HepG2 (cell line): Measurements from ENCODE around the gene EYA2. TPM values are rescaled to one million over a fixed set of nuclear protein-coding genes. Genes with fewer than 3 reads are reported as not detected.
A peak's percentile ranks its signal among the peaks of the same experiment; 100 is the strongest.

Experiments used
- ATAC-seq: fragments of 200-7000 bp; cut with Tn5 transposase; 3 replicates; pipeline ENCODE4 v1.9.1; 2020; ENCODE audit warnings: mild to moderate bottlenecking, moderate library complexity
- BruUV-seq: library from RNA; stranded (reverse); fragments of 400-500 nt; replicated peaks from 2 replicates; lab custom pipeline; 2021; lab: Mats Ljungman, UMichigan
- CTCF ChIA-PET: fragments of 300-600 bp; formaldehyde crosslinking; extraction: SDS; loops from one replicate; lab custom pipeline; 2021; ENCODE audit warnings: low total read pairs, inconsistent platforms, low intra/inter-chr PET ratio; lab: Yijun Ruan, JAX
- POLR2A ChIA-PET: fragments of 350-600 bp; sonication (Branson Sonifier 250); formaldehyde crosslinking; loops from one replicate; lab custom pipeline; 2020; ENCODE audit warnings: antibody characterized with exemption, inconsistent platforms; lab: Yijun Ruan, JAX
- DNase-seq: peaks from one replicate; pipeline ENCODE4 v3.0.0-alpha.2; 2015; ENCODE audit warnings: low spot score
- FAIRE-seq: peaks from 3 replicates; lab custom pipeline; 2011; peaks lifted over from hg19 to GRCh38; lab: Jason Lieb, UNC
- H2AFZ ChIP-seq: one replicate; pipeline ENCODE4 v1.6.1; 2011; ENCODE audit warnings: low read length, inconsistent platforms
- H3K27ac ChIP-seq: fragments of 300-600 bp; 3 replicates; pipeline ENCODE4 v1.8.0; 2011; ENCODE audit warnings: mixed run types, mild to moderate bottlenecking, mixed read lengths, low read length, inconsistent platforms; ENCODE audit not compliant: insufficient read depth; ENCODE audit errors: extremely low read length
- H3K27me3 ChIP-seq, 2 experiments: fragments of 200-600 bp in 1 of 2; 2 replicates in 1 of 2; 3 replicates in 1 of 2; pipeline versions ENCODE4 v1.6.0 to v1.8.0; 2011; ENCODE audit warnings: low read length in 2 of 2, mild to moderate bottlenecking in 2 of 2, moderate library complexity in 2 of 2, inconsistent platforms in 1 of 2; ENCODE audit not compliant: insufficient read depth in 2 of 2, control insufficient read depth in 1 of 2
- H3K36me3 ChIP-seq, 2 experiments: fragments of 200-600 bp in 1 of 2; replicated peaks in 1 of 2; 2 replicates in 1 of 2; 3 replicates in 1 of 2; pipeline versions ENCODE4 v1.5.1 to v1.8.0; 2011; ENCODE audit warnings: low read length in 2 of 2, inconsistent platforms in 1 of 2; ENCODE audit not compliant: insufficient read depth in 2 of 2, control insufficient read depth in 1 of 2
- H3K4me1 ChIP-seq: 2 replicates; pipeline ENCODE4 v1.5.1; 2012; ENCODE audit warnings: low read length, inconsistent platforms; ENCODE audit not compliant: insufficient read depth
- H3K4me2 ChIP-seq: 2 replicates; pipeline ENCODE4 v1.6.0; 2011; ENCODE audit warnings: low read depth, low read length, inconsistent platforms
- H3K4me3 ChIP-seq, 3 experiments: fragments of 200-600 bp in 1 of 3; sonication (generic), shearing (Covaris generic) in 1 of 3; replicated peaks in 1 of 3; 2 replicates each; pipeline ENCODE4 v1.5.1; 2011 to 2016; ENCODE audit warnings: low read length in 3 of 3, inconsistent platforms in 2 of 3, low read depth in 2 of 3, mild to moderate bottlenecking in 2 of 3, control low read depth in 1 of 3, mixed read lengths in 1 of 3; ENCODE audit not compliant: insufficient read depth in 1 of 3
- H3K79me2 ChIP-seq: one replicate; pipeline ENCODE4 v1.6.1; 2011; ENCODE audit warnings: low read length, inconsistent platforms; ENCODE audit not compliant: insufficient read depth
- H3K9ac ChIP-seq: 2 replicates; pipeline ENCODE4 v1.6.0; 2011; ENCODE audit warnings: mild to moderate bottlenecking, low read depth, low read length, inconsistent platforms; ENCODE audit not compliant: insufficient read depth
- H3K9me3 ChIP-seq: 2 replicates; pipeline ENCODE4 v1.5.1; 2012; ENCODE audit warnings: mild to moderate bottlenecking, low read length
- H4K20me1 ChIP-seq: 2 replicates; pipeline ENCODE4 v1.6.0; 2011; ENCODE audit warnings: inconsistent platforms, mild to moderate bottlenecking, low read length, moderate library complexity; ENCODE audit not compliant: insufficient read depth
- CEBPB ChIP-seq: IDR thresholded peaks from 2 replicates; pipeline ENCODE4 v1.6.1; 2011; ENCODE audit warnings: low read depth, low read length, improper control_type of control experiment, borderline replicate concordance
- NFE2 ChIP-seq: sonication (generic); formaldehyde crosslinking; IDR thresholded peaks from 2 replicates; pipeline ENCODE4 v1.4.0; 2020; ENCODE audit warnings: missing genetic modification reagents
- POGK ChIP-seq: sonication (generic); formaldehyde crosslinking; conservative IDR thresholded peaks from 2 replicates; pipeline ENCODE4 v1.8.0; 2022; ENCODE audit warnings: mild to moderate bottlenecking, moderate library complexity, missing genetic modification reagents
- RNF219 ChIP-seq: sonication (generic); formaldehyde crosslinking; IDR thresholded peaks from 2 replicates; pipeline ENCODE4 v1.5.0; 2020; ENCODE audit warnings: mild to moderate bottlenecking, missing genetic modification reagents
- SKIL ChIP-seq: sonication (generic); formaldehyde crosslinking; IDR thresholded peaks from 2 replicates; pipeline ENCODE4 v1.8.0; 2022; ENCODE audit warnings: missing genetic modification reagents, mild to moderate bottlenecking, moderate library complexity, borderline replicate concordance
- ZBTB8A ChIP-seq: sonication (generic); formaldehyde crosslinking; IDR thresholded peaks from 2 replicates; pipeline ENCODE4 v1.4.0; 2020; ENCODE audit warnings: mild to moderate bottlenecking, low read depth, missing genetic modification reagents, borderline replicate concordance
- ZNF20 ChIP-seq: sonication (generic); formaldehyde crosslinking; IDR thresholded peaks from 2 replicates; pipeline ENCODE4 v1.4.0; 2020; ENCODE audit warnings: mild to moderate bottlenecking, moderate library complexity, missing genetic modification reagents
- ZNF75D ChIP-seq: sonication (generic); formaldehyde crosslinking; IDR thresholded peaks from 2 replicates; pipeline ENCODE4 v1.8.1; 2023; ENCODE audit warnings: missing genetic modification reagents, mild to moderate bottlenecking, borderline replicate concordance
- ZNF775 ChIP-seq: sonication (generic); formaldehyde crosslinking; IDR thresholded peaks from 2 replicates; pipeline ENCODE4 v1.4.0; 2020; ENCODE audit warnings: missing genetic modification reagents, mild to moderate bottlenecking, moderate library complexity, borderline replicate concordance
- ZNF782 ChIP-seq: sonication (generic); formaldehyde crosslinking; IDR thresholded peaks from 2 replicates; pipeline ENCODE4 v1.4.0; 2020; ENCODE audit warnings: missing genetic modification reagents, mild to moderate bottlenecking, borderline replicate concordance
- ZNF841 ChIP-seq: sonication (generic); formaldehyde crosslinking; IDR thresholded peaks from 2 replicates; pipeline ENCODE4 v1.8.1; 2023; ENCODE audit warnings: missing genetic modification reagents, borderline replicate concordance
- ZSCAN30 ChIP-seq: sonication (generic); formaldehyde crosslinking; IDR thresholded peaks from 2 replicates; pipeline ENCODE4 v1.5.0; 2020; ENCODE audit warnings: mild to moderate bottlenecking, missing genetic modification reagents
- WGBS: methylation state at CpG from one replicate; pipeline ENCODE4 v1.1.6; 2017; ENCODE audit warnings: low lambda C conversion rate; 5-methylcytosine and 5-hydroxymethylcytosine counted together
- in situ Hi-C: cut with HindIII; loops from 2 replicates; pipeline ENCODE4 v1.10.0; 2017; ENCODE audit warnings: low pct_unique_long_range_greater_than_20kb; ENCODE audit not compliant: extremely low pct_ligation_motif_present
- intact Hi-C: fragments of 100-400 bp; cut with micrococcal nuclease; formaldehyde crosslinking; loops from one replicate; pipeline ENCODE4 v1.10.0; 2022; ENCODE audit not compliant: unreplicated experiment
- polyA plus RNA-seq, 8 experiments: library from polyadenylated mRNA; depleted of rRNA in 3 of 8; stranded (reverse) in 7 of 8; unstranded in 1 of 8; fragments of >200 nt; fragmentation: Illumina TruSeq in 4 of 8; extraction: Trizol in 4 of 8; gene quantifications; 2 replicates each; pipeline versions ENCODE4 v1.2.1 to v1.2.3, GENCODE V29; 2011 to 2016; ENCODE audit warnings: low read depth in 4 of 8, missing spikeins in 1 of 8, mixed read lengths in 1 of 8; ENCODE audit not compliant: insufficient read depth in 1 of 8
- total RNA-seq, 5 experiments: library from RNA; depleted of rRNA; stranded (reverse); fragments of >200 nt; fragmentation: Illumina TruSeq; extraction: Trizol; gene quantifications; 2 replicates each; pipeline ENCODE4 v1.2.3, GENCODE V29; 2016; ENCODE audit warnings: low read depth in 1 of 5
- TF ChIP-seq, protein P1 (sequence below): sonication (generic); formaldehyde crosslinking; IDR thresholded peaks from 2 replicates; pipeline ENCODE4 v1.5.0; 2020; ENCODE audit warnings: missing genetic modification reagents, mild to moderate bottlenecking, borderline replicate concordance

The EYA2 gene
- total and polyA plus RNA-seq, 2 of the 13 experiments (the other 11 are each of a cell fraction or from before 2014, with no cell fraction given) = not detected

DNA sequence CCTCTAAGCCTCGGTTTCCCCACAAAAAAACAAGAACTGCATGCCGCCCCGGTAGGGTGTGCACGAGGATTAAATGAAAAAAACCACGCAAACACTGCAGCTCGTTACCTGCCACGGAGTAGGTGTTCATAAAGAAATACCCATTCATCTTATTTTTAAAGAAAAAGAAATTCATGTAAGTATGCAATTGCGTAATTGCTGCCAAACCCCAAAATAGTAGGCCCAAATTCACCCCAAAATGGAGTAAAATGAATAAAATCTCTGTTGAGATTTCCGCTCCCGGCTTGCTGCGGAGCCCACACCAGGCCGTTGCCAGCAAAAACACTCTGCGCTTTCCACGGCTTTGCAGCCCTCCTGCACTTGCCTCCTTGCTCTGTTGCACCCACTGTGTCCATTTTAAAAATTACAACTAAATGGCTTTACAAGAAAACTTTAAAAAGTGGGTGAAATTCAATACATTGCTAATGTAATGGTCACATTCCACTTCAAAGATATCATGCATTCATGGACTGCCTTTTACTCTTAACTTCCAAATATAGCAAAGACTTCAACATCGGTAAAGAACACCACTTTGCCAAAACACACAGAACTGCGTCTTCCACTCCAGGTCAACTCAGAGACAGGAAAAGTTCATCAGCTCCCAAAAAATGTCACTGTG, 336.9 kb downstream of the EYA2 start:
- Histone ChIP-seq H3K36me3 (peaks cover 52 to 82% of the 10 kb centered on the region in 2 experiments), H4K20me1 (peaks cover 55% of the 10 kb centered on the region), H3K9ac (no peak overlapping the region), H3K4me2 (no peak overlapping the region), H3K9me3 (no peaks in the 10 kb centered on the region), H2AFZ (no peak overlapping the region)
- BruUV-seq = no TSS peak
- 97% methylated on average over 16 of the region's 16 CpGs for WGBS
- no peak for TF ChIP-seq POGK (CRISPR knock-in tag)
- no peak for TF ChIP-seq ZBTB8A (CRISPR knock-in tag)
- no peak for TF ChIP-seq ZNF775 (CRISPR knock-in tag)
- TF ChIP-seq ZNF841 (CRISPR knock-in tag) = no peak
- TF ChIP-seq, protein P1, sequence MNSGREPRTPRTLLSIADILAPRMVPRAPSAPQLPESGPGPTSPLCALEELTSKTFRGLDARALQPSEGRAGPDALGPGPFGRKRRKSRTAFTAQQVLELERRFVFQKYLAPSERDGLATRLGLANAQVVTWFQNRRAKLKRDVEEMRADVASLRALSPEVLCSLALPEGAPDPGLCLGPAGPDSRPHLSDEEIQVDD (CRISPR knock-in tag) = no peak
- 0 out of 2 replicates have a peak, but pooled peaks have one; percentile 40 for TF ChIP-seq ZNF75D (CRISPR knock-in tag)
- TF ChIP-seq SKIL (CRISPR knock-in tag) = no peak
- no peak for TF ChIP-seq ZSCAN30 (CRISPR knock-in tag)
- TF ChIP-seq RNF219 = no peak
- no peak for TF ChIP-seq ZNF782 (CRISPR knock-in tag)
- no peak for TF ChIP-seq ZNF20 (CRISPR knock-in tag)
- peak; percentile 77 for TF ChIP-seq CEBPB
- TF ChIP-seq NFE2 (CRISPR knock-in tag) = no peak
- TF ChIP-seq, all 625 proteins: peak for 2
- no peak overlapping the region for H3K4me3 ChIP-seq
- no peaks in the 10 kb centered on the region for H3K27me3 ChIP-seq
- ChIA-PET POLR2A (no interaction called here), CTCF (no interaction called here)
- in situ Hi-C loops = no loop called here
- H3K79me2 ChIP-seq = peaks cover 7% of the 10 kb centered on the region
- H3K27ac ChIP-seq = no peak overlapping the region
- H3K4me1 ChIP-seq = peaks cover 43% of the 10 kb centered on the region
- DNase-seq (no peak), FAIRE-seq (no peak), ATAC-seq (no peak)
- intact Hi-C loops = loop anchor here (5.0 kb wide), 2 partner anchors 41 to 86 kb away; no protein-coding TSS in a partner anchor
